GM21367 (cell line): Measurements from ENCODE around the gene KCNQ4.

Experiments used
- ATAC-seq: cut with Tn5 transposase; IDR thresholded peaks from one replicate; pipeline ENCODE4 v1.9.1; 2021; ENCODE audit not compliant: unreplicated experiment

Gene KCNQ4

GRCh38 chr1:40794974-40795715 is 11.6 kb downstream of the KCNQ4 start:
- ATAC-seq, result no peak

- ATAC-seq, result no peak
Observed at GRCh38 chr1:40795811-40796586, 12.4 kb downstream of the KCNQ4 start.

- no peak for ATAC-seq
Observed at GRCh38 chr1:40796939-40797667, 13.5 kb downstream of the KCNQ4 start.

- ATAC-seq, result no peak
Observed at GRCh38 chr1:40797668-40798010, 14.1 kb downstream of the KCNQ4 start.

- ATAC-seq, result no peak
Observed at GRCh38 chr1:40798366-40799281, 15.0 kb downstream of the KCNQ4 start.

GRCh38 chr1:40799351-40799867 is 15.8 kb downstream of the KCNQ4 start:
- no peak for ATAC-seq

GRCh38 chr1:40801742-40802077 is 18.1 kb downstream of the KCNQ4 start:
- ATAC-seq, result no peak

- no peak for ATAC-seq
Observed at GRCh38 chr1:40802078-40802741, 18.6 kb downstream of the KCNQ4 start.

- ATAC-seq, result no peak
Observed at GRCh38 chr1:40802742-40803113, 19.1 kb downstream of the KCNQ4 start.

- ATAC-seq, result no peak
Observed at GRCh38 chr1:40803447-40803846, 19.9 kb downstream of the KCNQ4 start.

GRCh38 chr1:40803902-40804301 is 20.3 kb downstream of the KCNQ4 start:
- ATAC-seq, result no peak

GRCh38 chr1:40806240-40806639 is 22.7 kb downstream of the KCNQ4 start:
- ATAC-seq, result no peak

GRCh38 chr1:40806731-40807695 is 23.4 kb downstream of the KCNQ4 start:
- no peak for ATAC-seq

- ATAC-seq, result no peak
Observed at GRCh38 chr1:40808002-40808401, 24.4 kb downstream of the KCNQ4 start.

- ATAC-seq, result no peak
Observed at GRCh38 chr1:40808444-40808843, 24.9 kb downstream of the KCNQ4 start.

GRCh38 chr1:40808909-40809308 is 25.3 kb downstream of the KCNQ4 start:
- ATAC-seq, result no peak

GRCh38 chr1:40810927-40811326 is 27.3 kb downstream of the KCNQ4 start:
- no peak for ATAC-seq

- ATAC-seq, result no peak
Observed at GRCh38 chr1:40815420-40815819, 31.8 kb downstream of the KCNQ4 start.

GRCh38 chr1:40817791-40818263 is 34.2 kb downstream of the KCNQ4 start:
- ATAC-seq, result no peak
